CD4-positive, alpha-beta T cell treated with Interleukin-15 for 1 hour (primary cell): ENCODE measurements around the gene CD37.
A peak's percentile ranks its signal among the peaks of the same experiment; 100 is the strongest.
"Not testable (repeated sequence)": the region's sequence is repeated elsewhere in the genome, so short reads cannot be mapped to it uniquely, and the experiment has no call there.

Experiments
- DNase-seq: peaks from one replicate; pipeline ENCODE4 v3.0.0-alpha.2; 2020

CD37 gene

GRCh38 chr19:49335071-49335783 lies at the start of gene CD37:
Gene CD37 (plus strand): TSS chr19:49335406. CDS start chr19:49335541, 135 bp downstream.
- peak; percentile 69 for DNase-seq

- DNase-seq = no peak
These were observed 48.0 kb upstream of the CD37 start for GRCh38 chr19:49287141-49287770.

- not testable (repeated sequence) for DNase-seq
These were observed 47.0 kb upstream of the CD37 start for GRCh38 chr19:49288205-49288604.

- DNase-seq = not testable (repeated sequence)
These were observed 45.9 kb upstream of the CD37 start for GRCh38 chr19:49289286-49289685.

- DNase-seq = no peak
These were observed 44.7 kb upstream of the CD37 start for GRCh38 chr19:49290517-49290916.

GRCh38 chr19:49294401-49294800 lies 40.8 kb upstream of the CD37 start:
- no peak for DNase-seq

GRCh38 chr19:49295208-49295880 lies 39.9 kb upstream of the CD37 start:
- DNase-seq = no peak

- DNase-seq = no peak
These were observed 37.8 kb upstream of the CD37 start for GRCh38 chr19:49297403-49297802.

GRCh38 chr19:49298653-49299052 lies 36.6 kb upstream of the CD37 start:
- not testable (repeated sequence) for DNase-seq

- peak; percentile 76 for DNase-seq
These were observed 33.9 kb upstream of the CD37 start for GRCh38 chr19:49301165-49301865.

- DNase-seq = no peak
These were observed 33.3 kb upstream of the CD37 start for GRCh38 chr19:49301866-49302252.

- DNase-seq = not testable (repeated sequence)
These were observed 28.5 kb upstream of the CD37 start for GRCh38 chr19:49306734-49307133.

GRCh38 chr19:49309087-49309486 lies 26.1 kb upstream of the CD37 start:
- no peak for DNase-seq

GRCh38 chr19:49315111-49315510 lies 20.1 kb upstream of the CD37 start:
- DNase-seq = no peak

- DNase-seq = no peak
These were observed 18.9 kb upstream of the CD37 start for GRCh38 chr19:49316284-49316683.

- DNase-seq = no peak
These were observed 16.9 kb upstream of the CD37 start for GRCh38 chr19:49318296-49318695.

GRCh38 chr19:49324801-49325576 lies 10.2 kb upstream of the CD37 start, which contains the start of gene SLC6A16:
Gene SLC6A16 (minus strand): TSS chr19:49325191. CDS start chr19:49311347, 13,844 bp downstream.
- no peak for DNase-seq

GRCh38 chr19:49325756-49326155 lies 9.4 kb upstream of the CD37 start:
- not testable (repeated sequence) for DNase-seq

- no peak for DNase-seq
These were observed 9.0 kb upstream of the CD37 start for GRCh38 chr19:49326165-49326704.

- DNase-seq = peak; percentile 36
These were observed 7.2 kb upstream of the CD37 start for GRCh38 chr19:49327878-49328544.

- no peak for DNase-seq
These were observed 6.5 kb upstream of the CD37 start for GRCh38 chr19:49328741-49329140.

- not testable (repeated sequence) for DNase-seq
These were observed 4.0 kb upstream of the CD37 start for GRCh38 chr19:49331187-49331586.
